ENCODE results near the gene EGR1. TPM values are rescaled to one million over a fixed set of nuclear protein-coding genes. Genes with fewer than 3 reads are reported as not detected.

Gene EGR1
- polyA plus RNA-seq, 1 of the 3 experiments (the other 2 are of a cell fraction) = 48.0 TPM

DNA sequence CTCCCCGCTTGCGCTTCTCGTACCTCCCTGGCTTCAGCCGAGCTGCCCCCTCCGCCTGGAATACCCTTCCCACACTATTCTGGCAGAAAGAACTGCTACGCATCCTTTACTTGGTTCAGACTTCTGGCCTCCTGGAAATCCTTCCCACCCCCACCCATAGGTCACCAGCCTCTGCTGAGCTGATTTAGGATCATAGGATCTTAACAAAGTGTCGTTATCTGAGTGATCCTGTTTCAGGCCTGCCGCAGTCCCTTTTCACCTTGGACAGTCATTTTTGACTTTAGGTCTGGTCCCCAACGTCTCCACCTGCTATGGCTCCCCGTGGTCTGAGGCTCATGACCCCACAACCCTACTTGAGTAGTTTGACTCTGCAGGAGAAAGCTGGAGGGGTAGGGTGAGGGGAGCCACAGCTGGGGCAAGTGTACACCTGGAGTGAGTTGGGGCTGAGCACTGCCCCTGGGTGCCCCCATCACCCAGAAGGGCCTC, 27.3 kb downstream of the EGR1 start:
- Histone ChIP-seq H3K27ac (ENCODE audit: low read depth in 2 of 2, low read length in 1 of 2) (peak overlapping the region; percentile 25 to 85; a peak in 3 of 4 replicates), H4K20me1 (ENCODE audit: insufficient read depth) (no peaks in the 10 kb centered on the region), H3K9me3 (no peaks in the 10 kb centered on the region), H2AFZ (ENCODE audit: low read depth) (peak overlapping the region; percentile 86; the same call in 1 of the 2 replicates), H3K36me3 (replicated peaks in 1 of 2; ENCODE audit: control insufficient read depth in 1 of 2, insufficient read depth in 2 of 2, low read length in 1 of 2) (no peaks in the 10 kb centered on the region), H3K9me2 (no peaks in the 10 kb centered on the region), H3K27me3 (ENCODE audit: insufficient read depth) (no peaks in the 10 kb centered on the region), H3K4me1 (ENCODE audit: control insufficient read depth in 1 of 2, insufficient read depth in 2 of 2, low read depth in 1 of 2, low read length in 1 of 2) (peaks cover 6 to 37% of the 10 kb centered on the region in 2 experiments; a peak in 2 of 4 replicates), H3K4me3 (ENCODE audit: low read depth in 2 of 2, low read length in 1 of 2) (peak overlapping the region; percentile 47 to 61), H3K4me2 (peak overlapping the region; percentile 93), H3F3A (replicated peaks; ENCODE audit: insufficient read depth) (peaks cover 5% of the 10 kb centered on the region), H3K9ac (peak overlapping the region; percentile 66), H3K79me2 (ENCODE audit: insufficient read depth) (no peaks in the 10 kb centered on the region)
- ChIA-PET POLR2A (interaction anchor here (0.6 to 2.4 kb wide), 4 partner anchors 11 to 51 kb away, joined by 3 to 22 read pairs (median 4); partner anchors contain the start of genes EGR1 and ETF1), CTCF (interaction anchor here (0.6 to 4.6 kb wide), 9 partner anchors 11 to 50 kb away, joined by 3 to 31 read pairs (median 7); partner anchors contain the start of genes EGR1 and ETF1)
- TF ChIP-seq EP300 (IDR thresholded peaks at IDR 0.05; ENCODE audit: borderline replicate concordance in 1 of 2, low read depth in 1 of 2, low read length in 1 of 2) = no peak
- TF ChIP-seq, protein P1, sequence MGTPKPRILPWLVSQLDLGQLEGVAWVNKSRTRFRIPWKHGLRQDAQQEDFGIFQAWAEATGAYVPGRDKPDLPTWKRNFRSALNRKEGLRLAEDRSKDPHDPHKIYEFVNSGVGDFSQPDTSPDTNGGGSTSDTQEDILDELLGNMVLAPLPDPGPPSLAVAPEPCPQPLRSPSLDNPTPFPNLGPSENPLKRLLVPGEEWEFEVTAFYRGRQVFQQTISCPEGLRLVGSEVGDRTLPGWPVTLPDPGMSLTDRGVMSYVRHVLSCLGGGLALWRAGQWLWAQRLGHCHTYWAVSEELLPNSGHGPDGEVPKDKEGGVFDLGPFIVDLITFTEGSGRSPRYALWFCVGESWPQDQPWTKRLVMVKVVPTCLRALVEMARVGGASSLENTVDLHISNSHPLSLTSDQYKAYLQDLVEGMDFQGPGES (IDR thresholded peaks at IDR 0.05; ENCODE audit: low read depth, low read length) = no peak
- 55% methylated on average over 10 of the region's 10 CpGs for WGBS (ENCODE audit: low lambda C conversion rate)
- DNase-seq = no peak

DNA sequence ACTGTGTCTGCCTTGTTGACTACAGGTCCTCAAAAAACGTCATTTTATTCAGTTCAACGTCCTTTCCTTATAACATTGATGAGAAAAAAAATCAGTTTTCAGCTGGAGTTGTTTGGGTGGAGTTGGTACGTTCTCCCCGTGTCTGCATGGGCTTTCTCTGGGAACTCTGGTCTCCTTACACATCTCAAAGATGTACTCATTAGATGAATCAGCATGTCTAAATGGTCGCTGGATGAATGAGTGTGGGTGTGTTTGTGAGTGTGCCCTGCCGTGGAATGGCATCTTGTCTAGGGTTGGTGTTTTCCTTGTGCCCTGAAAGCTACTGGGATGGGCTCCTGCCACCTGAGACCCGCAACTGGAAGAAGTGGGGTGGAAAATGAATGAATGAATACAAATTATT, 30.1 kb downstream of the EGR1 start:
- peaks cover 4% of the 10 kb centered on the region for H3F3A ChIP-seq (replicated peaks; ENCODE audit: insufficient read depth)
- no peaks in the 10 kb centered on the region for H3K9me2 ChIP-seq
- no peak overlapping the region for H3K27ac ChIP-seq (ENCODE audit: low read depth in 2 of 2, low read length in 1 of 2)
- no peaks in the 10 kb centered on the region for H3K79me2 ChIP-seq (ENCODE audit: insufficient read depth)
- no peak for DNase-seq
- H3K4me2 ChIP-seq = no peak overlapping the region
- WGBS (ENCODE audit: low lambda C conversion rate) = 75% methylated on average over 7 of the region's 7 CpGs
- CTCF ChIA-PET = interaction anchor here (1.3 to 11.7 kb wide), 4 partner anchors 8 to 143 kb away, joined by 3 to 196 read pairs (median 21); partner anchors contain the start of genes EGR1 and KDM3B
- H3K4me1 ChIP-seq (ENCODE audit: control insufficient read depth in 1 of 2, insufficient read depth in 2 of 2, low read depth in 1 of 2, low read length in 1 of 2) = peaks cover 6 to 30% of the 10 kb centered on the region in 2 experiments; a peak in 2 of 4 replicates
- TF ChIP-seq EP300 (IDR thresholded peaks at IDR 0.05; ENCODE audit: borderline replicate concordance in 1 of 2, low read depth in 1 of 2, low read length in 1 of 2) = no peak
- TF ChIP-seq ELF1 (IDR thresholded peaks at IDR 0.05) = no peak
- TF ChIP-seq, protein P2, sequence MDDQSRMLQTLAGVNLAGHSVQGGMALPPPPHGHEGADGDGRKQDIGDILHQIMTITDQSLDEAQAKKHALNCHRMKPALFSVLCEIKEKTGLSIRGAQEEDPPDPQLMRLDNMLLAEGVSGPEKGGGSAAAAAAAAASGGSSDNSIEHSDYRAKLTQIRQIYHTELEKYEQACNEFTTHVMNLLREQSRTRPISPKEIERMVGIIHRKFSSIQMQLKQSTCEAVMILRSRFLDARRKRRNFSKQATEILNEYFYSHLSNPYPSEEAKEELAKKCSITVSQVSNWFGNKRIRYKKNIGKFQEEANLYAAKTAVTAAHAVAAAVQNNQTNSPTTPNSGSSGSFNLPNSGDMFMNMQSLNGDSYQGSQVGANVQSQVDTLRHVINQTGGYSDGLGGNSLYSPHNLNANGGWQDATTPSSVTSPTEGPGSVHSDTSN (IDR thresholded peaks at IDR 0.05) = no peak
- TF ChIP-seq NRF1 (IDR thresholded peaks at IDR 0.05; ENCODE audit: low read depth, low read length) = no peak
- TF ChIP-seq, protein P1 (IDR thresholded peaks at IDR 0.05; ENCODE audit: low read depth, low read length) = no peak
- no peaks in the 10 kb centered on the region for H3K36me3 ChIP-seq (replicated peaks in 1 of 2; ENCODE audit: control insufficient read depth in 1 of 2, insufficient read depth in 2 of 2, low read length in 1 of 2)
- POLR2A ChIA-PET = no interaction called here
- no peaks in the 10 kb centered on the region for H3K27me3 ChIP-seq (ENCODE audit: insufficient read depth)
- H3K4me3 ChIP-seq (ENCODE audit: low read depth in 2 of 2, low read length in 1 of 2) = no peak overlapping the region
- no peak overlapping the region for H3K9ac ChIP-seq
- no peaks in the 10 kb centered on the region for H3K9me3 ChIP-seq
- H2AFZ ChIP-seq (ENCODE audit: low read depth) = no peak overlapping the region
- no peaks in the 10 kb centered on the region for H4K20me1 ChIP-seq (ENCODE audit: insufficient read depth)
